Measurements from ENCODE around the gene PYCR2. TPM values are rescaled to one million over a fixed set of nuclear protein-coding genes. Genes with fewer than 3 reads are reported as not detected.

Gene PYCR2
- total RNA-seq, 1 donor from 2014 or later, result 109 TPM

DNA sequence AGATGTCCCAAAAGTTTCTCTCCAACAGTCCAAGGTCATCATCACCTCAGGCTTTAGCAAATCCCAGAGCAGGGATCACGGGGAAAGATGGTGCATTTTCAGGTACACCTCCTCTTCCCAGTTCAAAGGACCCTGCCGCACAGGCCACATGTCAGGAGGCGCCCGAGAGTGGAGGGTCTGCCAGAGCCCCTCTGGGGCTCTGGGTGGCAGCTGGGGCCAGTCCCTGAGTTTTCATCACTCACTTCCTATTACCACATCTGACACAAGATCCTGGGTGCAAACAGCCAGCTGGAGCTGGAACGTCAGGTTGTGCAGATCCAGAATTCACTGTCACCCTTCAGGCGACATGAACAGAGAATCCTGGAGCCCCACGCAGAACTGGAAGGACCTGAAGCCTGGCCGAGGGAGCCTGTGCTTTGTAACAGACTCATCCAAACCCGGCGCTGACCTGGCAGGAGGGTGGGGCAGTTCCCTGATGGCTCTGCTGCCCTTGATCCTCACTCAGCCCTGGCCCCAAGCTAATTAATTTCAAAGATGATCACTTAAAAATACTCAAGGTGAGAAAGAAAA, 50.7 kb downstream of the PYCR2 start:
- Mint-ChIP-seq H3K4me1 (peaks cover 14% of the 10 kb centered on the region), H3K27ac (no peak overlapping the region), H3K4me3 (no peak overlapping the region), H3K27me3 (no peaks in the 10 kb centered on the region), H3K9me3 (no peaks in the 10 kb centered on the region), H3K36me3 (ENCODE audit: low read depth) (peaks cover 87% of the 10 kb centered on the region)
- ChIA-PET POLR2A (no interaction called here), CTCF (no interaction called here)
- TF ChIP-seq, protein P1, sequence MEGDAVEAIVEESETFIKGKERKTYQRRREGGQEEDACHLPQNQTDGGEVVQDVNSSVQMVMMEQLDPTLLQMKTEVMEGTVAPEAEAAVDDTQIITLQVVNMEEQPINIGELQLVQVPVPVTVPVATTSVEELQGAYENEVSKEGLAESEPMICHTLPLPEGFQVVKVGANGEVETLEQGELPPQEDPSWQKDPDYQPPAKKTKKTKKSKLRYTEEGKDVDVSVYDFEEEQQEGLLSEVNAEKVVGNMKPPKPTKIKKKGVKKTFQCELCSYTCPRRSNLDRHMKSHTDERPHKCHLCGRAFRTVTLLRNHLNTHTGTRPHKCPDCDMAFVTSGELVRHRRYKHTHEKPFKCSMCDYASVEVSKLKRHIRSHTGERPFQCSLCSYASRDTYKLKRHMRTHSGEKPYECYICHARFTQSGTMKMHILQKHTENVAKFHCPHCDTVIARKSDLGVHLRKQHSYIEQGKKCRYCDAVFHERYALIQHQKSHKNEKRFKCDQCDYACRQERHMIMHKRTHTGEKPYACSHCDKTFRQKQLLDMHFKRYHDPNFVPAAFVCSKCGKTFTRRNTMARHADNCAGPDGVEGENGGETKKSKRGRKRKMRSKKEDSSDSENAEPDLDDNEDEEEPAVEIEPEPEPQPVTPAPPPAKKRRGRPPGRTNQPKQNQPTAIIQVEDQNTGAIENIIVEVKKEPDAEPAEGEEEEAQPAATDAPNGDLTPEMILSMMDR (IDR thresholded peaks at IDR 0.05), result no peak
- intact Hi-C loops (cut with micrococcal nuclease), result no loop called here
- no peak for ATAC-seq (ENCODE audit: low read depth)
- no peak for DNase-seq

DNA sequence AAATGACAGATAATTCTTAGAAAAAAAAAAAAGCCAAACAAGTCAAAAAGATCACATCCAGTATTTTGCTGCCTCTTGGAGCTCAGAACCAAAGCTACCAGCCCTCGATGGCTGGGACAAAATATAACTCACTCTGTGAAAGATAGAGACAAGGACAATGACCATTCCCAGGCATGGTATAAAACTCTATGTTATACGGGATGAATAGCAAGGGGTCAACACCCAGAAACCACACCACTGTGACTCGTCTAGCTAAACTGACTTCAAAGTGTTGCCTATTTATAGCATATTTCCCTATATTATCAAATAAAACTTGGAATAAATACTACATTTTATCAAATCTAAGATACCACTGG, 52.0 kb downstream of the PYCR2 start:
- ChIA-PET POLR2A (interaction anchor here (0.7 kb wide), 1 partner anchor 236 kb away, joined by 4 read pairs; no protein-coding TSS in a partner anchor), CTCF (no interaction called here)
- no peak for ATAC-seq (ENCODE audit: low read depth)
- TF ChIP-seq, protein P1 (IDR thresholded peaks at IDR 0.05), result no peak
- Mint-ChIP-seq H3K9me3 (no peaks in the 10 kb centered on the region), H3K4me1 (peaks cover 6% of the 10 kb centered on the region), H3K27ac (no peak overlapping the region), H3K27me3 (no peaks in the 10 kb centered on the region), H3K36me3 (ENCODE audit: low read depth) (peaks cover 89% of the 10 kb centered on the region), H3K4me3 (no peak overlapping the region)
- DNase-seq, result no peak
- intact Hi-C loops (cut with micrococcal nuclease), result no loop called here

DNA sequence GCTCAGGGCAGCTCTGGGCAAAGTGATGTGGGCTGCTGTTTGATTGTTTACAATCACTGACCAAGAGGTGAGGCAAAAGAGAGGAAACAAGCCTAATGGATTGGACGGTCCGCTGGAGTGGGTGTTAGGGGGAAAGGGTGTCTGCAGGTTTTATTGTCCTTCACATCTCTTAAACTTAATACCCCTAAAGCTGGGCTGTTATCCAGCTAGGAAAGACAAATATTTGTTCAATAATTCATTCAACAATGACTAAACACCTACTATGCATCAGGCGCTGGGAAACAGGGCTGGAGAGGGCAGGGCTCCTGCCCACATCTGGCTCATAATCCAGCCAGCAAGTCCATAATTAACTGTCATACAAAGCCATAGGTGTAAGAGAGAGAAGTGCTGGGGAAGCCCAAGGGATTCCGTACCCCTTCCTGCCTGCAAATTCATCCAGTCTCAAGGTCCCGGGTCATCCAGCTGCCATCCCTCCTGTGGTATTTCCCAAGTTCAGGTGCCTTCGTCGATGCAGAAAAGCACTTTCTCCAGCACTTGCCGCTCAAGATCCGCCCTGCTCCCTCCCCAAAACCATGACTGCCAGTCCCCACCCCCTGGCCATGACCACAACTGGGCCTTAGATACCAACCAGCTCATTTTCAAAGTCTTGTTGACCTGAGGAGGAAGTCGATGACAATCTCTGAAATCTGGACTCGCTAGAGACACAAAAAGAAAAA, 52.5 kb downstream of the PYCR2 start:
- DNase-seq, result no peak
- H3K4me3 Mint-ChIP-seq, result no peak overlapping the region
- ChIA-PET POLR2A (interaction anchor here (0.7 to 1.0 kb wide), 2 partner anchors 10 to 236 kb away, joined by 3 to 4 read pairs; partner anchors contain the start of gene TMEM63A), CTCF (no interaction called here)
- H3K27ac Mint-ChIP-seq, result peak overlapping the region; percentile 15
- intact Hi-C loops (cut with micrococcal nuclease), result no loop called here
- no peaks in the 10 kb centered on the region for H3K9me3 Mint-ChIP-seq
- H3K4me1 Mint-ChIP-seq, result peaks cover 11% of the 10 kb centered on the region
- peaks cover 89% of the 10 kb centered on the region for H3K36me3 Mint-ChIP-seq (ENCODE audit: low read depth)
- H3K27me3 Mint-ChIP-seq, result no peaks in the 10 kb centered on the region
- no peak for ATAC-seq (ENCODE audit: low read depth)
- TF ChIP-seq, protein P1 (IDR thresholded peaks at IDR 0.05), result no peak

DNA sequence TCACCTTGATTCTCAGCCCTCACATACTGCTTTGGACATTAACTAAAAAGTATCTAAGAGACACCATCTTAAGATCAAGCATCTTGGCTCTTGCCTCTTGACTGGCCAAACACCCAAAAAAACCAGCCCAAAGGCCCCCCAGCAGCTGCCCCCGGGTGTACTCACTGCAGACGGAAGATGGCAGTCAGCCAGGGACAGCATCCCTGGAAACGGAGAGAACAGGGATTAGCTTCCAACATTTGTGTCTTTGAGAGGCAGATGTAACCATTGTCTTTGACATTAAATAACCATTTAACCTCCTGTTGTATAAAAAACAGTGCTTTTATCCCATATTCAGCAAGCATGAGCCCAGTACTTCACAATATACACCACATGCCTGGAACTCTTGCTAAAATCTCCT, 53.1 kb downstream of the PYCR2 start:
- no peak overlapping the region for H3K4me3 Mint-ChIP-seq
- no peak for ATAC-seq (ENCODE audit: low read depth)
- TF ChIP-seq, protein P1 (IDR thresholded peaks at IDR 0.05), result no peak
- no peaks in the 10 kb centered on the region for H3K9me3 Mint-ChIP-seq
- no peak for DNase-seq
- CTCF ChIA-PET, result no interaction called here
- H3K36me3 Mint-ChIP-seq (ENCODE audit: low read depth), result peaks cover 89% of the 10 kb centered on the region
- POLR2A ChIA-PET, result interaction anchor here (0.5 to 1.0 kb wide), 3 partner anchors 11 to 93 kb away, joined by 3 to 4 read pairs (median 3); partner anchors contain the start of genes SRP9 and TMEM63A
- intact Hi-C loops (cut with micrococcal nuclease), result no loop called here
- peaks cover 15% of the 10 kb centered on the region for H3K4me1 Mint-ChIP-seq
- no peaks in the 10 kb centered on the region for H3K27me3 Mint-ChIP-seq
- peak overlapping the region; percentile 15 for H3K27ac Mint-ChIP-seq

Other genes starting within 250 kb of the PYCR2 start
- gene SRP9, start 146.4 kb downstream of the PYCR2 start, total RNA-seq, result 141 and 143 TPM in 2 replicates
- gene EPHX1, start 114.1 kb downstream of the PYCR2 start, total RNA-seq, result 0.93 and 1.2 TPM in 2 replicates
- gene TMEM63A, start 41.9 kb downstream of the PYCR2 start, total RNA-seq, result 54.8 and 74.5 TPM in 2 replicates
- gene LEFTY1, start 35.1 kb downstream of the PYCR2 start, total RNA-seq, result not detected in 2 replicates
- gene LEFTY2, start 17.0 kb upstream of the PYCR2 start, total RNA-seq, result not detected in 2 replicates
- 21.1 and 21.8 TPM in 2 replicates for gene SDE2, start 75.1 kb upstream of the PYCR2 start, total RNA-seq
- gene H3-3A, start 138.5 kb upstream of the PYCR2 start, total RNA-seq, result 600 and 642 TPM in 2 replicates

All from activated B cell treated with CpG ODN at 0.5 μM for 24 hours (primary cell).